Uterus (tissue), 2 donors: ENCODE data around the gene CDK6.

Experiments
- POLR2A ChIP-seq, 2 donors: fragments of 450-650 bp; IDR thresholded peaks; one replicate each; pipeline ENCODE4 v1.6.1; 2016; ENCODE audit warnings: antibody characterized with exemption in 2 of 2, mild to moderate bottlenecking in 1 of 2, moderate library complexity in 1 of 2
- TF ChIP-seq, protein P1 (sequence below), 4 experiments: fragments of 200-600 bp in 2 of 4; fragments of 450-650 bp in 2 of 4; sonication (generic) in 2 of 4; IDR thresholded peaks; one replicate each; pipeline ENCODE4 v1.5.1; 2016 to 2019; ENCODE audit warnings: antibody characterized with exemption in 4 of 4, mild to moderate bottlenecking in 2 of 4, moderate library complexity in 1 of 4

DNA sequence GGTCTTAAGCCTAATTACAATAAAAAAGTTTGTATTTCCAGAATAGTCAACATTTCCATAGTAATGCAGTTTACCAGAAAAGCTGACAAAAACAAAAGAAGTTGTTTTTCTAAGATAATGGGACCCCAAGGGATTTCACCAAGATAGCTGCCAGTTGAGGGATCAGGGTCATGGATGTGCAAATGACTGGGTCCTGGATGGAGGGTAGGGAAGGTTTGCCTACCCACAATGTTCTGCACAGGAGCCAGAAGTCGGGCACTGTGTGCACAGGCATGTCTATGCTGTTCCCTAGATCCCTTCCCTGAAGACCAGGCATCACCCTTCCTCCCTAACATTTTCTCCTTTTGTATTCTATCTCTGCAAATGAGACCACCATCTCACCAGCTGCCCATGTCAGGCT lies 152.1 kb downstream of the CDK6 start:
- no peak for TF ChIP-seq POLR2A (IDR thresholded peaks at IDR 0.05)
- TF ChIP-seq, protein P1, sequence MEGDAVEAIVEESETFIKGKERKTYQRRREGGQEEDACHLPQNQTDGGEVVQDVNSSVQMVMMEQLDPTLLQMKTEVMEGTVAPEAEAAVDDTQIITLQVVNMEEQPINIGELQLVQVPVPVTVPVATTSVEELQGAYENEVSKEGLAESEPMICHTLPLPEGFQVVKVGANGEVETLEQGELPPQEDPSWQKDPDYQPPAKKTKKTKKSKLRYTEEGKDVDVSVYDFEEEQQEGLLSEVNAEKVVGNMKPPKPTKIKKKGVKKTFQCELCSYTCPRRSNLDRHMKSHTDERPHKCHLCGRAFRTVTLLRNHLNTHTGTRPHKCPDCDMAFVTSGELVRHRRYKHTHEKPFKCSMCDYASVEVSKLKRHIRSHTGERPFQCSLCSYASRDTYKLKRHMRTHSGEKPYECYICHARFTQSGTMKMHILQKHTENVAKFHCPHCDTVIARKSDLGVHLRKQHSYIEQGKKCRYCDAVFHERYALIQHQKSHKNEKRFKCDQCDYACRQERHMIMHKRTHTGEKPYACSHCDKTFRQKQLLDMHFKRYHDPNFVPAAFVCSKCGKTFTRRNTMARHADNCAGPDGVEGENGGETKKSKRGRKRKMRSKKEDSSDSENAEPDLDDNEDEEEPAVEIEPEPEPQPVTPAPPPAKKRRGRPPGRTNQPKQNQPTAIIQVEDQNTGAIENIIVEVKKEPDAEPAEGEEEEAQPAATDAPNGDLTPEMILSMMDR (IDR thresholded peaks at IDR 0.05), result no peak
